Activated T-cell treated with anti-CD3 and anti-CD28 coated beads for 1 hour (primary cell): ENCODE data around the gene GJD2.

Source experiments
- DNase-seq: peaks from one replicate; pipeline ENCODE4 v3.0.0-alpha.2; 2020; ENCODE audit warnings: low read depth

GJD2 gene

GRCh38 chr15:34773013-34773412, 18.2 kb upstream of the GJD2 start:
- DNase-seq, result no peak

- no peak for DNase-seq
Observed at GRCh38 chr15:34772312-34772711, 17.5 kb upstream of the GJD2 start.

GRCh38 chr15:34769711-34770110, 14.9 kb upstream of the GJD2 start:
- DNase-seq, result no peak

- DNase-seq, result no peak
Observed at GRCh38 chr15:34768530-34768929, 13.7 kb upstream of the GJD2 start.

- DNase-seq, result no peak
Observed at GRCh38 chr15:34765741-34766140, 10.9 kb upstream of the GJD2 start.

- DNase-seq, result no peak
Observed at GRCh38 chr15:34760909-34761308, 6.1 kb upstream of the GJD2 start.

- no peak for DNase-seq
Observed at GRCh38 chr15:34759992-34760391, 5.2 kb upstream of the GJD2 start.

GRCh38 chr15:34759347-34759746, 4.5 kb upstream of the GJD2 start:
- no peak for DNase-seq

- no peak for DNase-seq
Observed at GRCh38 chr15:34757262-34757661, 2.5 kb upstream of the GJD2 start.

GRCh38 chr15:34755419-34755773, 598 bp upstream of the GJD2 start:
- no peak for DNase-seq

- no peak for DNase-seq
Observed at GRCh38 chr15:34754171-34754601, 612 bp downstream of the GJD2 start.

GRCh38 chr15:34753236-34753894, 1.4 kb downstream of the GJD2 start:
- DNase-seq, result no peak

GRCh38 chr15:34749691-34750090, 5.1 kb downstream of the GJD2 start:
- DNase-seq, result no peak

GRCh38 chr15:34739346-34739745, 15.5 kb downstream of the GJD2 start:
- no peak for DNase-seq

- no peak for DNase-seq
Observed at GRCh38 chr15:34738002-34738401, 16.8 kb downstream of the GJD2 start.

GRCh38 chr15:34737477-34737876, 17.3 kb downstream of the GJD2 start:
- no peak for DNase-seq

GRCh38 chr15:34734303-34734702, 20.5 kb downstream of the GJD2 start:
- no peak for DNase-seq

- DNase-seq, result no peak
Observed at GRCh38 chr15:34733621-34734020, 21.2 kb downstream of the GJD2 start.

GRCh38 chr15:34732430-34732829, 22.4 kb downstream of the GJD2 start:
- DNase-seq, result no peak

- no peak for DNase-seq
Observed at GRCh38 chr15:34730701-34731100, 24.1 kb downstream of the GJD2 start.

- no peak for DNase-seq
Observed at GRCh38 chr15:34729886-34730285, 24.9 kb downstream of the GJD2 start.

- DNase-seq, result no peak
Observed at GRCh38 chr15:34729056-34729455, 25.7 kb downstream of the GJD2 start.

GRCh38 chr15:34726406-34727100, 28.2 kb downstream of the GJD2 start:
- no peak for DNase-seq

GRCh38 chr15:34725556-34725955, 29.2 kb downstream of the GJD2 start:
- no peak for DNase-seq
